Measurements from ENCODE around the gene DIPK1A.

The DIPK1A gene

DNA sequence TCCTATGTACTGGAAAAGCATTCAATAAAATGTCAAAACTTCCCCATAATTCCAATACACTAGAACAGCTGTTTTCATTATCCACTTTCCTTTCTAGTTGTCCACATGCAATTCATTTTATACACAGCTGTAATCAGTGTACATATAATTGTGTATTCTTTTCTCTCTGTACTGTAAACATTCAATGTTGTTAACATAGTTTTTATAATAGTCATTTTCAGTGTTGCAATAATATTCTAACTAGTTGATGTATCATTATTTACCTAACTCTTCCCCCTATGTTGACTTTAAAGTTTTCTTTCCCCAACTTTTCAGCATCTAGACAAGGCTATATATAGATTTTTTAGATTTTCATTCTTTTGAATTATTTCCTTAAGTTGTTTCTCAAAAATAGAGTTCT is 44.4 kb downstream of the DIPK1A start:
- H3K27ac ChIP-seq: no peak overlapping the region
- POLR2A ChIA-PET (ENCODE audit: low non-redundant PET): no interaction called here
- no peak for DNase-seq (ENCODE audit: low spot score)
- TF ChIP-seq, protein P1, sequence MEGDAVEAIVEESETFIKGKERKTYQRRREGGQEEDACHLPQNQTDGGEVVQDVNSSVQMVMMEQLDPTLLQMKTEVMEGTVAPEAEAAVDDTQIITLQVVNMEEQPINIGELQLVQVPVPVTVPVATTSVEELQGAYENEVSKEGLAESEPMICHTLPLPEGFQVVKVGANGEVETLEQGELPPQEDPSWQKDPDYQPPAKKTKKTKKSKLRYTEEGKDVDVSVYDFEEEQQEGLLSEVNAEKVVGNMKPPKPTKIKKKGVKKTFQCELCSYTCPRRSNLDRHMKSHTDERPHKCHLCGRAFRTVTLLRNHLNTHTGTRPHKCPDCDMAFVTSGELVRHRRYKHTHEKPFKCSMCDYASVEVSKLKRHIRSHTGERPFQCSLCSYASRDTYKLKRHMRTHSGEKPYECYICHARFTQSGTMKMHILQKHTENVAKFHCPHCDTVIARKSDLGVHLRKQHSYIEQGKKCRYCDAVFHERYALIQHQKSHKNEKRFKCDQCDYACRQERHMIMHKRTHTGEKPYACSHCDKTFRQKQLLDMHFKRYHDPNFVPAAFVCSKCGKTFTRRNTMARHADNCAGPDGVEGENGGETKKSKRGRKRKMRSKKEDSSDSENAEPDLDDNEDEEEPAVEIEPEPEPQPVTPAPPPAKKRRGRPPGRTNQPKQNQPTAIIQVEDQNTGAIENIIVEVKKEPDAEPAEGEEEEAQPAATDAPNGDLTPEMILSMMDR (conservative IDR thresholded peaks at IDR 0.05; ENCODE audit: low read depth): no peak
- CTCF ChIA-PET: interaction anchor here (0.6 kb wide), 1 partner anchor 180 kb away, joined by 3 read pairs; no protein-coding TSS in a partner anchor

- TF ChIP-seq, protein P1 (conservative IDR thresholded peaks at IDR 0.05; ENCODE audit: low read depth): no peak
- no peak for DNase-seq (ENCODE audit: low spot score)
- ChIA-PET CTCF (no interaction called here), POLR2A (ENCODE audit: low non-redundant PET) (no interaction called here)
- no peak overlapping the region for H3K27ac ChIP-seq
Observed at GRCh38 chr1:92915547-92915946, 45.7 kb downstream of the DIPK1A start.

GRCh38 chr1:92913093-92913819 is 48.0 kb downstream of the DIPK1A start:
- DNase-seq (ENCODE audit: low spot score): no peak
- TF ChIP-seq, protein P1 (conservative IDR thresholded peaks at IDR 0.05; ENCODE audit: low read depth): no peak
- POLR2A ChIA-PET (ENCODE audit: low non-redundant PET): no interaction called here
- H3K27ac ChIP-seq: no peak overlapping the region
- CTCF ChIA-PET: interaction anchor here (1.2 kb wide), 1 partner anchor 47 kb away, joined by 3 read pairs; no protein-coding TSS in a partner anchor

DNA sequence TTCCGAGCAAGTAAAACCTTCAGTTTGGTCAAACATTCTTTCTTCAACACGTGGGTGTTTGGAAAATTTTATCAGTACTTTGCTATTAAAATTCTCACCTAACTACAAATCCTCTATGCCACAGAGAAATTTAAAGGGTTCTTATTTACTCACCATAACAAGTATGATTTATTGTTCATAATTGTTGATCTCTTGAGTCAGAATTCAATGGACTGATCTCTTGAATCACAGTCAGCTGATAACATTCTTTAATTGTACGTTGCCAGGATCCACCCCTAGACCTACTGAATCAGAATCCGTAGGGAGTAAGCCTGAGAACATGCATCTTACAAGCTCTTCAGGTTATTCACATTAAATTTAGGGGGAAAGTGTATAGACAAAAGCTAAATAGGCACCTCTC is 51.2 kb downstream of the DIPK1A start:
- CTCF ChIA-PET: interaction anchor here (0.6 to 1.9 kb wide), 2 partner anchors 25 to 50 kb away, joined by 3 to 6 read pairs; partner anchors contain the start of gene DIPK1A

DNA sequence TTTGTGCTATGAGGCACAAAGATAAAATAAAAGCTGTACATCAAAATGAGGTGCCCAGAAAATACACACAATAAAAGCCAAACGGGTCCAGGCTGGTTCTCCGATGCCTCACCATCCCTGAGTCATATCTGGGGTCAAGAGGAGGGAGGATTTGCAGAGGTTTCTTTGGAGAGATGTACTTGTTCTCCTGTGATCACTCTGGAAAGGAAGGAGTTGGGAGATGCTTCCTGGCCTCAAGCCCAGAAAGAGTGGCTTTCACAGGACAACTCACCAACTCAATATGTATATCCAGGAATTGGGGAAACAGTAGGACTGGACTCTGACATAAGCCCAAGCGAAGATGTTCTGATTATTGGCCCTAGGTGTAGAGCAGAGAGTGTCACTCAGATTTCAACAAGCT is 51.9 kb downstream of the DIPK1A start:
- TF ChIP-seq, protein P1 (conservative IDR thresholded peaks at IDR 0.05; ENCODE audit: low read depth): no peak
- ChIA-PET POLR2A (ENCODE audit: low non-redundant PET) (interaction anchor here (0.5 kb wide), 1 partner anchor 13 kb away, joined by 4 read pairs; no protein-coding TSS in a partner anchor), CTCF (interaction anchor here (1.9 kb wide), 1 partner anchor 51 kb away, joined by 6 read pairs; the partner anchor contains the start of gene DIPK1A)
- peak; percentile 97 for DNase-seq (ENCODE audit: low spot score)
- H3K27ac ChIP-seq: no peak overlapping the region

More for the DNA sequence above, 51.2 kb downstream of the DIPK1A start:
- POLR2A ChIA-PET (ENCODE audit: low non-redundant PET): no interaction called here
- no peak overlapping the region for H3K27ac ChIP-seq
- DNase-seq (ENCODE audit: low spot score): peak; percentile 67
- TF ChIP-seq, protein P1 (conservative IDR thresholded peaks at IDR 0.05; ENCODE audit: low read depth): no peak

DNA sequence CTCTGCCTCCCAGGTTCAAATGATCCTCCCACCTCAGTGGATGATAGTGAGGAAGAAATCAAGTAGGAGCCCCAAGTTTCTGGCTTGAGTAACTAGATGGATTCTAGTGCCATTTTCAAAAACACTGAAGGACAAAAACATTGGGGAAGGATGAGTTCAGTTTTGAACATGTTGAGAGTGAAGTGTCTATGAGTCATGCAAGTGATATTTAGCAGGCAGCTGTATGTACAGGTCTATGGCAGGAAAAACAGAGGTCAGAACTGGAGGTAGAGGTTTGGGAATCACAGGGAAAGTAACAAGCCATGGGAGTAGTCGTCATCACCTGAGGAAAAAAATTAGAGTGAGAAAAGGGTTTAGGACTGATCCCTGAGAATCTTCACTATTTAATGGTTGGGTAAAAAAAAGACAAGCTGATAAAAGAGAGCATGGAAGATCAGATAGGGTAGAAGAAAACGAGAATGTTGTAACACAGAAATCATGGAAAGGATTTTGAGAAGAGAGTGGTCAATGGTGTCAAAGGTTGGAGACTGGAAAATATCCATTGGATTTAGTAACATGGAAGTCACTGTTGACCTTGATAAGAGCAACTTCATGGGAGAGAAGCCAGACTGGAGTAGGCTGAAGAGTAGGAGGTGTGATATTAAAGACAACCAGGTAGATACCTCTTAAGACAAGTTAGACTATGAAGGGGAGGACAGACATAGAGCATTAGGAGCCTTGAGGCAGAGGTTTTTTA is 53.1 kb downstream of the DIPK1A start:
- ChIA-PET POLR2A (ENCODE audit: low non-redundant PET) (no interaction called here), CTCF (interaction anchor here (1.9 kb wide), 1 partner anchor 52 kb away, joined by 6 read pairs; the partner anchor contains the start of gene DIPK1A)
- TF ChIP-seq, protein P1 (conservative IDR thresholded peaks at IDR 0.05; ENCODE audit: low read depth): no peak
- H3K27ac ChIP-seq: peak overlapping the region; percentile 68
- DNase-seq (ENCODE audit: low spot score): peak; percentile 82
